Measurements from ENCODE around the gene SELENON. TPM values are rescaled to one million over a fixed set of nuclear protein-coding genes. Genes with fewer than 3 reads are reported as not detected.

SELENON gene
- total RNA-seq, 2 donors from 2014 or later = 89.7 to 90.0 TPM

- intact Hi-C loops (cut with DNase I) = no loop called here
- TF ChIP-seq POLR2AphosphoS5 (IDR thresholded peaks at IDR 0.05) (no peak), CTCF (IDR thresholded peaks at IDR 0.05) (no peak), POLR2A (IDR thresholded peaks at IDR 0.05) (no peak)
- no peaks in the 10 kb centered on the region for H3K27me3 ChIP-seq (replicated peaks; ENCODE audit: insufficient read depth)
- no peaks in the 10 kb centered on the region for H3K9me3 ChIP-seq
- no peaks in the 10 kb centered on the region for H3K36me3 ChIP-seq
- no peak overlapping the region for H3K4me3 ChIP-seq
- no peak for DNase-seq (ENCODE audit: low spot score)
- H3K27ac ChIP-seq = no peak overlapping the region
- peaks cover 33% of the 10 kb centered on the region for H3K4me1 ChIP-seq (replicated peaks)
Measured at GRCh38 chr1:25767437-25767770, 32.6 kb upstream of the SELENON start.

DNA sequence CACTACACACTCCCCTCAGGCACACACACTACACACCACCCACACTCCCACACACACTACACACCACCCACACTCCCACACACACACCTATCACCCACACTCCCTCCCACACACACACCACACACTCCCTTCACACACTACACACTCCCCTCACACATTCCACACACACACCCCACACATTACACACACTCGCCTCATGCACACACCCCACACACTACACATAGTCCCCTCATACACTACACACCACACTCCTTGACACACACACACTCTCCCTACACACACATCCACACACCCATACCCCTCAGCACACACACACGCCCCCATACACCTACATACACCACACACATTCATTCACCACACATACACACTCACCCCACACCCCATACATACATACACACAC is 31.0 kb upstream of the SELENON start:
- Histone ChIP-seq H3K9me3 (no peaks in the 10 kb centered on the region), H3K4me3 (no peak overlapping the region), H3K36me3 (no peaks in the 10 kb centered on the region), H3K27me3 (replicated peaks; ENCODE audit: insufficient read depth) (no peaks in the 10 kb centered on the region), H3K27ac (no peak overlapping the region), H3K4me1 (replicated peaks) (peaks cover 42% of the 10 kb centered on the region)
- intact Hi-C loops (cut with DNase I) = no loop called here
- WGBS = 98% methylated on average over 2 of the region's 2 CpGs
- DNase-seq (ENCODE audit: low spot score) = no peak
- TF ChIP-seq CTCF (IDR thresholded peaks at IDR 0.05) (no peak), POLR2A (IDR thresholded peaks at IDR 0.05) (no peak), POLR2AphosphoS5 (IDR thresholded peaks at IDR 0.05) (no peak)

- no peak for DNase-seq (ENCODE audit: low spot score)
- 76% methylated on average over 26 of the region's 27 CpGs for WGBS
- Histone ChIP-seq H3K36me3 (no peaks in the 10 kb centered on the region), H3K9me3 (no peaks in the 10 kb centered on the region), H3K4me3 (no peak overlapping the region), H3K27me3 (replicated peaks; ENCODE audit: insufficient read depth) (no peaks in the 10 kb centered on the region), H3K4me1 (replicated peaks) (peaks cover 48% of the 10 kb centered on the region), H3K27ac (peak overlapping the region in 1 of 2 donors; percentile 73)
- intact Hi-C loops (cut with DNase I) = no loop called here
- TF ChIP-seq POLR2AphosphoS5 (IDR thresholded peaks at IDR 0.05) (no peak), POLR2A (IDR thresholded peaks at IDR 0.05) (no peak), CTCF (IDR thresholded peaks at IDR 0.05) (no peak)
Measured at GRCh38 chr1:25769625-25770383, 30.2 kb upstream of the SELENON start.

DNA sequence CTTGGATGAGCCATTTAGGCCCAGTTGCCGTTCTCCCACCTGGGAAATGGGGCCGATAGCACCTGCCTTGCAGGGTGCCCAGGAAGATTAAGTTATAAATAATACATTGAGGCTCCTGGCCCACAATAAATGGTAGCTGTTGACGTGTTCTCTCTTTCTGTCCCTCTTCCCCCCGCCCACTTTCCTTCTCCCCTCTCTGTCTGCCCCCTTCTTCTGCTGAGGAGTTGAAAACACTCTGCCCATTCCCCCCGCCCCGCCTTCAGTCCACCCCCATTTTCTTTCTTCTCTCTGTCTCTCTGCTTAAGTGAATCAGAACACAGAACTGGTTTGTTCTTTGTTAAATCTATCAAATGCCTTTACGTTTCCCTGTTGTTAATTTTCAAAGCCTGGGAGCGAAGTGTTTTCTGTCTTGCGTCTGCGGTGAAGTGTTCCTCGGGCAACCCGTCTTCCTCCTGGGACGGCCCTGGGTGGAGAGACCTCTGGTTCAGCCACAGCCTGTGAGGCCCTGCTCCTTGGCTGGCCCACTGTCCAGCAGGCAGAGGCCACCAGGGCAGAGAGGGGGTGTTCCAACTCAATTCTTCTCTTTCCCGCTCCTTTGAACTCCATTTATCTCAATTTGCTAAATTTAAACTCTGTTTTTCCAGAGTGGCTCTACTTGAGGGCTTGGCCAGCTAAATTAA is 29.3 kb upstream of the SELENON start:
- Histone ChIP-seq H3K4me1 (replicated peaks) (peaks cover 45% of the 10 kb centered on the region), H3K36me3 (no peaks in the 10 kb centered on the region), H3K4me3 (no peak overlapping the region), H3K27ac (peak overlapping the region; percentile 35 to 73), H3K9me3 (no peaks in the 10 kb centered on the region), H3K27me3 (replicated peaks; ENCODE audit: insufficient read depth) (no peaks in the 10 kb centered on the region)
- TF ChIP-seq CTCF (IDR thresholded peaks at IDR 0.05) = no peak
- TF ChIP-seq POLR2AphosphoS5 (IDR thresholded peaks at IDR 0.05) = no peak
- no peak for TF ChIP-seq POLR2A (IDR thresholded peaks at IDR 0.05)
- DNase-seq (ENCODE audit: low spot score) = no peak
- intact Hi-C loops (cut with DNase I) = no loop called here
- 51% methylated on average over 14 of the region's 14 CpGs for WGBS

Measured in prostate gland (tissue), 2 donors.